Right lobe of liver (tissue), 6 donors: ENCODE data around the gene AUH. TPM values are rescaled to one million over a fixed set of nuclear protein-coding genes. Genes with fewer than 3 reads are reported as not detected.

Experiments used
- ATAC-seq, 4 donors: fragments of 200-7000 bp; cut with Tn5 transposase; one replicate each; pipeline ENCODE4 v1.9.1; 2020; ENCODE audit warnings: mild to moderate bottlenecking in 4 of 4, moderate library complexity in 4 of 4
- DNase-seq, 3 donors: peaks; one replicate each; pipeline ENCODE4 v3.0.0-alpha.2; 2020
- H3K27ac ChIP-seq, 3 donors: fragments of 200-600 bp; one replicate each; pipeline ENCODE4 v1.8.0; 2022
- H3K27me3 ChIP-seq, 2 donors: fragments of 200-600 bp; one replicate each; pipeline ENCODE4 v1.8.0; 2022
- H3K36me3 ChIP-seq, 4 donors: fragments of 200-600 bp; sonication (generic) in 1 of 4; one replicate each; pipeline versions ENCODE4 v1.5.1 to v1.8.0; 2017 to 2022; ENCODE audit warnings: control low read depth in 1 of 4
- H3K4me1 ChIP-seq, 4 donors: fragments of 200-600 bp; sonication (generic) in 1 of 4; one replicate each; pipeline versions ENCODE4 v1.5.1 to v1.8.0; 2017 to 2022; ENCODE audit warnings: control low read depth in 1 of 4
- H3K4me3 ChIP-seq, 3 donors: fragments of 200-600 bp; one replicate each; pipeline ENCODE4 v1.8.0; 2022
- H3K9me3 ChIP-seq, 4 donors: fragments of 200-600 bp; sonication (generic) in 1 of 4; one replicate each; pipeline versions ENCODE4 v1.5.1 to v1.8.0; 2017 to 2022; ENCODE audit warnings: control low read depth in 1 of 4
- CTCF ChIP-seq, 4 donors: fragments of 200-600 bp in 3 of 4; fragments of 450-650 bp in 1 of 4; IDR thresholded peaks; one replicate each; pipeline versions ENCODE4 v1.5.1 to v1.8.0; 2016 to 2022; ENCODE audit warnings: antibody characterized with exemption in 4 of 4, mild to moderate bottlenecking in 2 of 4
- POLR2A ChIP-seq: fragments of 450-650 bp; IDR thresholded peaks from one replicate; pipeline ENCODE4 v1.6.1; 2017; ENCODE audit warnings: antibody characterized with exemption, mild to moderate bottlenecking
- WGBS: methylation state at CpG from one replicate; pipeline ENCODE4 v1.1.6; 2018; ENCODE audit warnings: low coverage, low lambda C conversion rate; ENCODE audit not compliant: insufficient coverage; ENCODE audit errors: missing lambda C conversion rate; 5-methylcytosine and 5-hydroxymethylcytosine counted together
- intact Hi-C, 2 donors: fragments of 100-400 bp; cut with DNase I; formaldehyde crosslinking; loops; one replicate each; pipeline versions ENCODE4 v1.11.2 to v1.14.1; 2022
- total RNA-seq, 6 experiments: library from RNA; depleted of rRNA in 2 of 6; stranded (reverse); fragments of >200 nt in 2 of 6; fragmentation: NEBNext Ultra II Directional in 3 of 6; extraction: Animal tissue kit (Norgen Biotek cat#: 25700) in 3 of 6; gene quantifications; one replicate each; pipeline versions ENCODE4 v1.1.0 to v1.2.4, GENCODE V29; 2016 to 2023
- donor health status: DM: no; HTN: yes; CAD: no.
- donor health status: DM: no; HTN: no; CAD: no.
- donor health status: DM: no; HTN: no; CAD: no.
- donor health status: DM: no; HTN: yes; CAD: no.
- donor health status: DM: no; HTN: yes; CAD: no.

The AUH gene
- total RNA-seq, 6 experiments from 2014 or later = 12.0 to 22.4 (median 18.4) TPM

- DNase-seq = no peak
- intact Hi-C loops = no loop called here
- TF ChIP-seq CTCF (IDR thresholded peaks at IDR 0.05) = no peak
- TF ChIP-seq POLR2A = no peak
- 100% methylated on average over 2 of the region's 2 CpGs for WGBS
- ATAC-seq = no peak
- no peak overlapping the region for H3K27ac ChIP-seq
- no peaks in the 10 kb centered on the region for H3K4me1 ChIP-seq
- no peak overlapping the region for H3K4me3 ChIP-seq
- peaks cover 0 to 5% (median 0%) of the 10 kb centered on the region in 4 donors for H3K36me3 ChIP-seq
- H3K9me3 ChIP-seq = no peaks in the 10 kb centered on the region
- H3K27me3 ChIP-seq = no peaks in the 10 kb centered on the region
Measured at GRCh38 chr9:91295357-91295756, 66.4 kb downstream of the AUH start.

GRCh38 chr9:91291866-91292265 is 69.9 kb downstream of the AUH start:
- H3K9me3 ChIP-seq = no peaks in the 10 kb centered on the region
- intact Hi-C loops = no loop called here
- no peaks in the 10 kb centered on the region for H3K4me1 ChIP-seq
- TF ChIP-seq CTCF (IDR thresholded peaks at IDR 0.05) = no peak
- TF ChIP-seq POLR2A = no peak
- H3K27me3 ChIP-seq = no peaks in the 10 kb centered on the region
- ATAC-seq (no peak), DNase-seq (no peak)
- 83% methylated on average over 4 of the region's 4 CpGs for WGBS
- no peak overlapping the region for H3K27ac ChIP-seq
- no peak overlapping the region for H3K4me3 ChIP-seq
- H3K36me3 ChIP-seq = peaks cover 0 to 5% (median 0%) of the 10 kb centered on the region in 4 donors

GRCh38 chr9:91289244-91289643 is 72.5 kb downstream of the AUH start:
- no peaks in the 10 kb centered on the region for H3K9me3 ChIP-seq
- H3K27me3 ChIP-seq = no peaks in the 10 kb centered on the region
- intact Hi-C loops = no loop called here
- no peak overlapping the region for H3K4me3 ChIP-seq
- no peaks in the 10 kb centered on the region for H3K36me3 ChIP-seq
- TF ChIP-seq POLR2A (no peak), CTCF (IDR thresholded peaks at IDR 0.05) (no peak)
- no peak overlapping the region for H3K27ac ChIP-seq
- DNase-seq = no peak
- no peaks in the 10 kb centered on the region for H3K4me1 ChIP-seq
- WGBS = 91% methylated on average over 1 of the region's 1 CpG
- ATAC-seq = no peak

DNA sequence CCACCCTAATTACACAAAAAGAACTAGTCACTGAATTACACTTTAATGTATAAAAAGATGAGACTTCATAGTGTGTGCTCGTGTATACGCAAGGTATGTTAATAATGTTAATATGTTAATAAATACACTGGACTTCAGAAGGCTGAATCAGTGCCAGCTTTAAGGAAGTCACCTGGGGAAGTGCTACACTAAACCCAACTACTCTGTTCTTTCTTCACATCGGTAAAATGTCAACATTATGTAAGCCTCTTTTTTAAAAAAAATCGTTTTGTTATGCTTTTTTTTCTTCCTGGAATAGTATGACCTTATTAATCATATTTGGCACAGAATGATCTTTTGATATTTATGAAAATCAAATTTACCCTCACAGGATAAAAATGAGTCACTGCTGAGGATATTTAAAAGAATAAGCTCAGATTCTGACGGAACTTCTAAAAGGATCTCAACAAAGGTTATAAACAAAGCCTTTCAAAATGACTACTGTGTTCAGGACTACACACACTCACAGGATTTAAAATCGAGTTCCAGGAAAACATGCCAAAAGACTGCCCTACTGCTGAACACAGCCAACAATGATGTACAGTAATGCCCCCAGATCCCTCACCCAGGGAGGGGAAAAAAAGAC is 75.9 kb downstream of the AUH start:
- DNase-seq = no peak
- peak in 1 of 4 donors; percentile 38 for ATAC-seq
- TF ChIP-seq POLR2A (no peak), CTCF (IDR thresholded peaks at IDR 0.05) (no peak)
- intact Hi-C loops = no loop called here
- H3K27me3 ChIP-seq = no peaks in the 10 kb centered on the region
- no peaks in the 10 kb centered on the region for H3K9me3 ChIP-seq
- H3K4me1 ChIP-seq = no peaks in the 10 kb centered on the region
- H3K36me3 ChIP-seq = no peaks in the 10 kb centered on the region
- H3K27ac ChIP-seq = no peak overlapping the region
- 47% methylated on average over 6 of the region's 6 CpGs for WGBS
- no peak overlapping the region for H3K4me3 ChIP-seq
